Thoracic aorta (tissue), 2 donors: ENCODE data around the gene CCDC3. TPM values are rescaled to one million over a fixed set of nuclear protein-coding genes. Genes with fewer than 3 reads are reported as not detected.
A peak's percentile ranks its signal among the peaks of the same experiment; 100 is the strongest.

Source experiments
- ATAC-seq: fragments of 150-250 bp; one replicate; pipeline ENCODE4 v1.8.0; 2017; ENCODE audit warnings: low read depth; ENCODE audit not compliant: insufficient number of reproducible peaks, low FRiP score
- DNase-seq: peaks from one replicate; pipeline ENCODE4 v3.0.0-alpha.2; 2020; ENCODE audit warnings: low spot score
- H3K27ac ChIP-seq, 2 donors: fragments of 200-600 bp; sonication (generic); 1 replicate in 1 of 2; 2 replicates in 1 of 2; pipeline ENCODE4 v1.5.1; 2016; ENCODE audit warnings: mild to moderate bottlenecking in 2 of 2, moderate library complexity in 2 of 2
- H3K27me3 ChIP-seq: fragments of 200-600 bp; sonication (generic); replicated peaks from 2 replicates; pipeline ENCODE4 v1.6.0; 2016; ENCODE audit warnings: mild to moderate bottlenecking; ENCODE audit not compliant: insufficient read depth
- H3K36me3 ChIP-seq: fragments of 200-600 bp; sonication (generic); one replicate; pipeline ENCODE4 v1.5.1; 2016
- H3K4me1 ChIP-seq, 2 donors: fragments of 200-600 bp; sonication (generic); 1 replicate in 1 of 2; 2 replicates in 1 of 2; pipeline versions ENCODE4 v1.5.1 to v1.6.0; 2016; ENCODE audit warnings: low read depth in 2 of 2, mild to moderate bottlenecking in 1 of 2; ENCODE audit not compliant: control insufficient read depth in 1 of 2
- H3K4me3 ChIP-seq: fragments of 200-600 bp; sonication (generic); 2 replicates; pipeline ENCODE4 v1.5.1; 2016; ENCODE audit warnings: mild to moderate bottlenecking
- H3K9me3 ChIP-seq: fragments of 200-600 bp; sonication (generic); 2 replicates; pipeline ENCODE4 v1.5.1; 2016
- total RNA-seq, 2 donors: library from RNA; depleted of rRNA; stranded (reverse); fragments of >200 nt; gene quantifications; one replicate each; pipeline versions ENCODE4 v1.1.0 to v1.2.3, GENCODE V29; 2016
- TF ChIP-seq, protein P1 (sequence below): fragments of 200-600 bp; sonication (generic); IDR thresholded peaks from one replicate; pipeline ENCODE4 v1.5.1; 2019; ENCODE audit warnings: antibody characterized with exemption

The CCDC3 gene
- total RNA-seq, 2 donors from 2014 or later, result 127 to 137 TPM

DNA sequence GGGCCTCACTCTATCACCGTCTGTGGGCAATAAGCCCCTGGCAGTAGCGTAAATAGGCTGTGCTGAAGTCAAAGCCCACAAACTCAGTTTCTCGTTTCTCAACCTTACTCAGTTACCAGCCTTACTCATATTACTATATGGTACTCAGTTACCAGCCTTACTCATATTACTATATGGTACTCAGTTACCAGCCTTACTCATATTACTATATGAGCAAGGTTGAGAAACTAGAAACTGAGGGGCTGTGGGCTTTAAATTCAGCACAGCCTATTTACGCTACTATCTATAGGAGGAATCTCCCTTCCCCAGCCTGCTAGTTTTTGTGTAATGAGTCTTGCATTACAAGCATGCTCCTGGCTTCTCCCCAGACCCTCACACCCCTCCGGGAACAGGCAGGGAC lies 35.4 kb downstream of the CCDC3 start:
- H3K9me3 ChIP-seq, result peaks cover 5% of the 10 kb centered on the region
- H3K4me3 ChIP-seq, result no peak overlapping the region
- DNase-seq (no peak), ATAC-seq (no peak)
- H3K27me3 ChIP-seq, result no peaks in the 10 kb centered on the region
- H3K4me1 ChIP-seq, result peaks cover 7 to 29% of the 10 kb centered on the region in 2 donors
- H3K36me3 ChIP-seq, result no peaks in the 10 kb centered on the region
- H3K27ac ChIP-seq, result no peak overlapping the region
- TF ChIP-seq, protein P1, sequence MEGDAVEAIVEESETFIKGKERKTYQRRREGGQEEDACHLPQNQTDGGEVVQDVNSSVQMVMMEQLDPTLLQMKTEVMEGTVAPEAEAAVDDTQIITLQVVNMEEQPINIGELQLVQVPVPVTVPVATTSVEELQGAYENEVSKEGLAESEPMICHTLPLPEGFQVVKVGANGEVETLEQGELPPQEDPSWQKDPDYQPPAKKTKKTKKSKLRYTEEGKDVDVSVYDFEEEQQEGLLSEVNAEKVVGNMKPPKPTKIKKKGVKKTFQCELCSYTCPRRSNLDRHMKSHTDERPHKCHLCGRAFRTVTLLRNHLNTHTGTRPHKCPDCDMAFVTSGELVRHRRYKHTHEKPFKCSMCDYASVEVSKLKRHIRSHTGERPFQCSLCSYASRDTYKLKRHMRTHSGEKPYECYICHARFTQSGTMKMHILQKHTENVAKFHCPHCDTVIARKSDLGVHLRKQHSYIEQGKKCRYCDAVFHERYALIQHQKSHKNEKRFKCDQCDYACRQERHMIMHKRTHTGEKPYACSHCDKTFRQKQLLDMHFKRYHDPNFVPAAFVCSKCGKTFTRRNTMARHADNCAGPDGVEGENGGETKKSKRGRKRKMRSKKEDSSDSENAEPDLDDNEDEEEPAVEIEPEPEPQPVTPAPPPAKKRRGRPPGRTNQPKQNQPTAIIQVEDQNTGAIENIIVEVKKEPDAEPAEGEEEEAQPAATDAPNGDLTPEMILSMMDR, result no peak

DNA sequence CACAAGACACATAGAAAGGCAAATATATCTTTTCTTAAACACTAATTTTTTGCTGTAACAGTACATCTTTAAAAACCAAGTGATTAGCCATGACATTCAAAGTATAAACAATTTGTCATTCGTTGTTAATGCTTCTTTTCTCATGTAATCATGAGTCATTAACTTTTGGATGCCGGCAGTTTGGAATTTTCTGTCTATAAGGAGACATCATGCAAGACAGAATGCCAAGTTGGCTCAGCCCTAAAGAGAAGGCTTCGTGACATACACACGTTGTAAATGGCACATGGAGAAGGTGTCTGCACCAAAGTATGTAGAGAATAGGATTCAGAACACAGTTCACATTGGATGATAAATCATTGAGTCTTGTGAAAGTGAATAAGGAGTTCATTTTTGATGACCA lies 35.9 kb downstream of the CCDC3 start:
- ATAC-seq (no peak), DNase-seq (no peak)
- H3K27me3 ChIP-seq, result no peaks in the 10 kb centered on the region
- H3K36me3 ChIP-seq, result no peaks in the 10 kb centered on the region
- no peak overlapping the region for H3K27ac ChIP-seq
- H3K4me1 ChIP-seq, result peaks cover 8 to 29% of the 10 kb centered on the region in 2 donors
- TF ChIP-seq, protein P1, result no peak
- H3K9me3 ChIP-seq, result peaks cover 5% of the 10 kb centered on the region
- H3K4me3 ChIP-seq, result no peak overlapping the region

DNA sequence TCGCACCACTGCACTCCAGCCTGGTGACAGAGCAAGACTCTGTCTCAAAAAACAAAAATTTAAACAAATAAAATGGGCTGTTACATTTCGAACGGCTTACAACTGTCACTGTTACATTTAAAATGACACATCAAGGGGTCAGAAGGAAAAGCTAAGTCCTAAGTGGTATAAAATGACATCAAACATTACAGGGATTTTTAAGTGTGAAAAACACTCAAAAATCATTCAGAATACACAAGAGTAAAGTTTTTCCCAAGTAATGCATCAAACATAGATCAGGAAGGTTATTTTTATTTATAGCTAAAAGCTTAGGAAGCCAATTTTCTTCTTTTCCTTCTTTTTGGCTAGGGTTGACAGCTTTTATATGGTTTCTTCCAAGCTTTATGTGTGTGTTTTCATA lies 39.0 kb downstream of the CCDC3 start:
- ATAC-seq (no peak), DNase-seq (no peak)
- Histone ChIP-seq H3K4me1 (peaks cover 13 to 41% of the 10 kb centered on the region in 2 donors), H3K27me3 (no peaks in the 10 kb centered on the region), H3K4me3 (no peak overlapping the region), H3K9me3 (peaks cover 1% of the 10 kb centered on the region), H3K27ac (peak overlapping the region; percentile 77 to 79), H3K36me3 (no peaks in the 10 kb centered on the region)
- TF ChIP-seq, protein P1, result no peak

GRCh38 chr10:12961416-12962205 lies 39.9 kb downstream of the CCDC3 start:
- no peaks in the 10 kb centered on the region for H3K36me3 ChIP-seq
- H3K27me3 ChIP-seq, result no peaks in the 10 kb centered on the region
- peak; percentile 13 for ATAC-seq
- H3K4me3 ChIP-seq, result peak overlapping the region; percentile 60
- H3K27ac ChIP-seq, result peak overlapping the region; percentile 77 to 79
- H3K4me1 ChIP-seq, result peaks cover 13 to 41% of the 10 kb centered on the region in 2 donors
- no peak for DNase-seq
- TF ChIP-seq, protein P1, result no peak
- H3K9me3 ChIP-seq, result no peaks in the 10 kb centered on the region

GRCh38 chr10:12960941-12961340 lies 40.6 kb downstream of the CCDC3 start:
- no peaks in the 10 kb centered on the region for H3K36me3 ChIP-seq
- peak overlapping the region; percentile 60 for H3K4me3 ChIP-seq
- peak overlapping the region; percentile 77 to 79 for H3K27ac ChIP-seq
- DNase-seq (no peak), ATAC-seq (no peak)
- H3K4me1 ChIP-seq, result peaks cover 13 to 41% of the 10 kb centered on the region in 2 donors
- H3K27me3 ChIP-seq, result no peaks in the 10 kb centered on the region
- TF ChIP-seq, protein P1, result no peak
- no peaks in the 10 kb centered on the region for H3K9me3 ChIP-seq
